ENCODE measurements around the gene KDM5B. TPM values are rescaled to one million over a fixed set of nuclear protein-coding genes. Genes with fewer than 3 reads are reported as not detected.

The KDM5B gene
- 288 and 694 TPM in 2 replicates for total RNA-seq (2011; cell fraction: chromatin; rRNA removed; ENCODE audit: low replicate concordance)
- total RNA-seq (2011; cell fraction: nucleolus; rRNA removed), result 161 and 184 TPM in 2 replicates
- total RNA-seq (2011; cell fraction: nucleoplasm; rRNA removed), result 310 and 396 TPM in 2 replicates
- total RNA-seq (2014; rRNA removed), result 50.7 and 56.3 TPM in 2 replicates
- 71.4 and 78.0 TPM in 2 replicates for total RNA-seq (2014; rRNA removed; fragmentation: Illumina TruSeq; extraction: Trizol)
- 54.6 and 57.1 TPM in 2 replicates for total RNA-seq (2015; rRNA removed; fragmentation: Illumina TruSeq; extraction: Trizol)
- total RNA-seq (2021), result 88.5 and 90.6 TPM in 2 replicates
- 61.1 and 72.3 TPM in 2 replicates for polyA plus RNA-seq (2011; rRNA removed)
- polyA plus RNA-seq (2011; cell fraction: cytosol; rRNA removed), result 38.5 and 52.9 TPM in 2 replicates
- 89.8 and 102 TPM in 2 replicates for polyA plus RNA-seq (2011; cell fraction: nucleus; rRNA removed)
- polyA plus RNA-seq (2012), result 35.3 and 36.5 TPM in 2 replicates
- polyA plus RNA-seq (2014; fragmentation: Illumina TruSeq; extraction: Trizol), result 44.4 and 58.5 TPM in 2 replicates
- polyA plus RNA-seq (2014; fragmentation: Nextera tagmentation; extraction: Ambion mirVana), result 10 to 100 TPM; 15.4 to 18.5 TPM
- 32.6 and 38.6 TPM in 2 replicates for polyA plus RNA-seq (2014; rRNA removed)
- polyA minus RNA-seq (2011; rRNA and poly(A)+ RNA removed), result 254 and 263 TPM in 2 replicates
- polyA minus RNA-seq (2011; cell fraction: cytosol; rRNA and poly(A)+ RNA removed), result 73.4 and 106 TPM in 2 replicates
- 109 and 175 TPM in 2 replicates for polyA minus RNA-seq (2011; cell fraction: nucleus; rRNA and poly(A)+ RNA removed)
- percentile 91 among the genes with signal in this experiment for Bru-seq, nascent RNA
- percentile 89 among the genes with signal in this experiment for BruChase-seq, experiment 1, labeled RNA remaining after a 2-hour chase
- BruChase-seq, experiment 2, labeled RNA remaining after a 6-hour chase, result percentile 90 among the genes with signal in this experiment
- long read RNA-seq, experiment 1, full-length matches to known transcripts, result 32 of 70 reads
- long read RNA-seq, experiment 1, partial matches to known transcripts, result 32 of 70 reads
- long read RNA-seq, experiment 1, other reads (novel, unspliced or antisense), result 6 of 70 reads
- long read RNA-seq, experiment 2, full-length matches to known transcripts, result 19 of 31 reads
- long read RNA-seq, experiment 2, partial matches to known transcripts, result 6 of 31 reads
- long read RNA-seq, experiment 2, other reads (novel, unspliced or antisense), result 6 of 31 reads
- long read RNA-seq, experiment 3, partial matches to known transcripts, result 18 of 22 reads
- long read RNA-seq, experiment 3, other reads (novel, unspliced or antisense), result 4 of 22 reads

DNA sequence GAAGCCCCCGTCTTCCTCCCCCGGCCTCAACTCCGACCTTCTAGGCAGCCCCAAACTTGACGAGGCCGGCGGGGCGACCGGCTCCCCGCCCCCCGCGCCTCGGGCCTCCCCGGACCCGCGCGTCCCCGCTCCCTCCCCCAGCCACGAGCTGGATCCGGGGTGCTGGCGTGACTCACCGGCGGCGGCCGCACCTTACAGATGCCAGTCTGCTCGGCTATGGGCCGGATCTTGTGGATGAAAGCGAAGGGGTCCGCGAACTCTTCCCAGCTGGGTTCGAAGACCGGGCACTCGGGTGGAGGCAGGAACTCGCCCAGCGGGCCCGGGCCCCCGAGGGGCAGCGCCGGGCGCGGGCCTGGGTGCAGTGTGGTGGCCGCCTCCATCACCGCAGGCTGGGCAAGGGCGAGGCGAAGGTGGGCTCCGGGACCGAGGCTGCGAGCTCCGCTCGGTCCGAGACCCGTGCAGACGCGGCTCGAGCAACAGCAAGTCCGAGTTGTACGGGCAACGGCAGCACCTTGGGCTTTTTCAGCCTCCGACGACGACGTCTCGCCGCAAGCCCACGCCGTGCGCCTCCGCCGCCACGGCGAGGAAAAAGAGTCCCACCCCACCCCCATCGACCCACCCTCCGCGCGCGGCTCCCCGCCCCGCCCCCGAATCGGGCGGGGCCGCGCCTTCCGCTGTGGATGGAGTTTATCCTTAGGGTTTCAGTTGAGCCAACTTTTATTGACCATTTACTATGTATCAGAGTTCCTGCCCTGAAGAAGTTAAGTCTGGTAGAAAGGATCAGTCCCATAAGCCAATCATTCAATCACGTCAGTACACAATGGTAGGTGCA is at the start of gene KDM5B:
Gene KDM5B, minus strand, starts transcription at position 496 of the 832 bp plus-strand sequence. Its CDS starts 116 bp downstream, at position 380.
- peak within 1 kb of the TSS; percentile 91 for H3K4me2 ChIP-seq (ENCODE audit: insufficient read depth, low read length)
- H3K4me3 ChIP-seq, result peak within 1 kb of the TSS; percentile 83
- CTCF ChIA-PET (ENCODE audit: low intra/inter-chr PET ratio), result interaction anchor here (0.9 kb wide), 1 partner anchor 80 kb away, joined by 3 read pairs; the partner anchor contains the start of gene RABIF
- H3K27me3 ChIP-seq (ENCODE audit: control insufficient read depth in 2 of 2, insufficient read depth in 2 of 2, low read length in 2 of 2), result no peaks in the 10 kb centered on the region
- H3K9me3 ChIP-seq (replicated peaks; ENCODE audit: control insufficient read depth, insufficient read depth, low read depth, low read length), result no peaks in the 10 kb centered on the region
- H4K20me1 ChIP-seq (replicated peaks; ENCODE audit: control insufficient read depth, insufficient read depth, low read length), result no peaks in the 10 kb centered on the region
- DNase-seq (ENCODE audit: extremely low read depth in 1 of 4, low spot score in 3 of 4) (peak; percentile 85 to 90 (median 86)), ATAC-seq (peak; percentile 12), FAIRE-seq (no peak)
- POLR2A ChIA-PET, result interaction anchor here (0.8 to 1.1 kb wide), 5 partner anchors 12 to 88 kb away, joined by 3 to 4 read pairs (median 3); no protein-coding TSS in a partner anchor
- H3K79me2 ChIP-seq (ENCODE audit: control insufficient read depth, insufficient read depth, low read length), result peaks cover 54% of the 10 kb centered on the region
- intact Hi-C loops (cut with micrococcal nuclease), result loop anchor here (1.0 to 10.0 kb wide), 3 partner anchors 44 to 653 kb away; partner anchors contain the start of gene RABIF
- H3K36me3 ChIP-seq (ENCODE audit: control insufficient read depth, insufficient read depth, low read length), result no peaks in the 10 kb centered on the region
- H3K4me1 ChIP-seq (replicated peaks in 1 of 2; ENCODE audit: control insufficient read depth in 2 of 2, insufficient read depth in 2 of 2, low read length in 2 of 2), result peaks cover 37% of the 10 kb centered on the region in 2 experiments
- in situ Hi-C loops (cut with MboI), result no loop called here
- no peaks in the 10 kb centered on the region for H3K9me1 ChIP-seq (ENCODE audit: control insufficient read depth, insufficient read depth, low read length)
- no TSS peak for BruUV-seq (replicated peaks)
- peak within 1 kb of the TSS; percentile 92 for H2AFZ ChIP-seq (ENCODE audit: low read depth, low read length)
- H3K9ac ChIP-seq (ENCODE audit: insufficient read depth in 1 of 2, low read depth in 2 of 2, low read length in 2 of 2), result peak within 1 kb of the TSS; percentile 92 to 96
- H3K27ac ChIP-seq (ENCODE audit: extremely low read depth, low read depth, low read length), result peak within 1 kb of the TSS; percentile 90
- WGBS (ENCODE audit: insufficient coverage, low coverage, missing lambda C conversion rate), result 1% methylated on average over 56 of the region's 84 CpGs
- TF ChIP-seq HIVEP1 (CRISPR knock-in tag; IDR thresholded peaks at IDR 0.05), result no peak
- no peak for TF ChIP-seq POLR3A (IDR thresholded peaks at IDR 0.05; ENCODE audit: borderline replicate concordance, extremely low read depth, insufficient read depth, insufficient read length)
- TF ChIP-seq CAMTA2 (CRISPR knock-in tag; conservative IDR thresholded peaks at IDR 0.05), result no peak
- no peak for TF ChIP-seq ZNF316 (IDR thresholded peaks at IDR 0.05)
- TF ChIP-seq ZNF717 (CRISPR knock-in tag; IDR thresholded peaks at IDR 0.05), result no peak
- no peak for TF ChIP-seq BACH1 (tag; IDR thresholded peaks at IDR 0.05)
- TF ChIP-seq PRMT5 (CRISPR knock-in tag; IDR thresholded peaks at IDR 0.05), result no peak
- TF ChIP-seq ZNF23 (CRISPR knock-in tag; IDR thresholded peaks at IDR 0.05), result no peak
- no peak for TF ChIP-seq PPARD (CRISPR knock-in tag; IDR thresholded peaks at IDR 0.05)
- no peak for TF ChIP-seq FOXO4 (CRISPR knock-in tag; IDR thresholded peaks at IDR 0.05)
- TF ChIP-seq TAF9B (IDR thresholded peaks at IDR 0.05; ENCODE audit: partially characterized antibody), result peak; percentile 70
- TF ChIP-seq TEAD1 (CRISPR knock-in tag; IDR thresholded peaks at IDR 0.05), result peak; percentile 67 to 73; a peak in 3 of 4 replicates
- no peak for TF ChIP-seq HMGXB4 (CRISPR knock-in tag; IDR thresholded peaks at IDR 0.05)

Measured in K562 (cell line).